ENCODE data around the gene AP4E1.
"Not testable (repeated sequence)": the region's sequence is repeated elsewhere in the genome, so short reads cannot be mapped to it uniquely, and the experiment has no call there.

Gene AP4E1

GRCh38 chr15:50906954-50907600 is 1.4 kb upstream of the AP4E1 start:
- TF ChIP-seq CTCF (IDR thresholded peaks at IDR 0.05): no peak
- no peak overlapping the region for H3K27ac ChIP-seq
- H3K36me3 ChIP-seq: no peaks in the 10 kb centered on the region
- peaks cover 39 to 44% of the 10 kb centered on the region in 2 experiments for H3K4me1 ChIP-seq (ENCODE audit: control insufficient read depth in 1 of 2, insufficient read depth in 1 of 2, low read depth in 1 of 2, low read length in 1 of 2)
- H3K9me3 ChIP-seq: no peaks in the 10 kb centered on the region
- H3K27me3 ChIP-seq: no peaks in the 10 kb centered on the region
- H3K4me3 ChIP-seq (ENCODE audit: low read depth in 1 of 2, low read length in 1 of 2): peak overlapping the region; percentile 87 to 88

- peaks cover 40 to 44% of the 10 kb centered on the region in 2 experiments for H3K4me1 ChIP-seq (ENCODE audit: control insufficient read depth in 1 of 2, insufficient read depth in 1 of 2, low read depth in 1 of 2, low read length in 1 of 2)
- H3K9me3 ChIP-seq: no peaks in the 10 kb centered on the region
- peak overlapping the region; percentile 87 to 88 for H3K4me3 ChIP-seq (ENCODE audit: low read depth in 1 of 2, low read length in 1 of 2)
- no peak for TF ChIP-seq CTCF (IDR thresholded peaks at IDR 0.05)
- peak overlapping the region; percentile 72 for H3K27ac ChIP-seq
- peaks cover 2% of the 10 kb centered on the region for H3K36me3 ChIP-seq
- no peaks in the 10 kb centered on the region for H3K27me3 ChIP-seq
Observed at GRCh38 chr15:50907601-50908208, 778 bp upstream of the AP4E1 start.

GRCh38 chr15:50909010-50909317 is 481 bp downstream of the AP4E1 start:
- H3K4me1 ChIP-seq (ENCODE audit: control insufficient read depth in 1 of 2, insufficient read depth in 1 of 2, low read depth in 1 of 2, low read length in 1 of 2): peaks cover 40 to 44% of the 10 kb centered on the region in 2 experiments
- H3K27me3 ChIP-seq: no peaks in the 10 kb centered on the region
- no peaks in the 10 kb centered on the region for H3K9me3 ChIP-seq
- H3K4me3 ChIP-seq (ENCODE audit: low read depth in 1 of 2, low read length in 1 of 2): peak overlapping the region; percentile 87 to 88
- peak overlapping the region; percentile 72 for H3K27ac ChIP-seq
- no peak for TF ChIP-seq CTCF (IDR thresholded peaks at IDR 0.05)
- peaks cover 9% of the 10 kb centered on the region for H3K36me3 ChIP-seq

GRCh38 chr15:50910426-50910795 is 1.9 kb downstream of the AP4E1 start:
- not testable (repeated sequence) for H3K27me3 ChIP-seq; H3K27ac ChIP-seq; H3K4me3 ChIP-seq (ENCODE audit: low read depth in 1 of 2, low read length in 1 of 2); H3K9me3 ChIP-seq
- Histone ChIP-seq H3K4me1 (ENCODE audit: control insufficient read depth in 1 of 2, insufficient read depth in 1 of 2, low read depth in 1 of 2, low read length in 1 of 2) (peaks cover 40 to 44% of the 10 kb centered on the region in 2 experiments), H3K36me3 (peaks cover 16% of the 10 kb centered on the region)

GRCh38 chr15:50911001-50911400 is 2.5 kb downstream of the AP4E1 start:
- H3K27ac ChIP-seq: no peak overlapping the region
- no peaks in the 10 kb centered on the region for H3K9me3 ChIP-seq
- no peaks in the 10 kb centered on the region for H3K27me3 ChIP-seq
- no peak overlapping the region for H3K4me3 ChIP-seq (ENCODE audit: low read depth in 1 of 2, low read length in 1 of 2)
- peaks cover 40 to 44% of the 10 kb centered on the region in 2 experiments for H3K4me1 ChIP-seq (ENCODE audit: control insufficient read depth in 1 of 2, insufficient read depth in 1 of 2, low read depth in 1 of 2, low read length in 1 of 2)
- H3K36me3 ChIP-seq: peaks cover 22% of the 10 kb centered on the region
- TF ChIP-seq CTCF (IDR thresholded peaks at IDR 0.05): no peak

- peak overlapping the region in 1 of 2 experiments; percentile 6 for H3K4me3 ChIP-seq (ENCODE audit: low read depth in 1 of 2, low read length in 1 of 2)
- H3K9me3 ChIP-seq: no peaks in the 10 kb centered on the region
- H3K36me3 ChIP-seq: peaks cover 28% of the 10 kb centered on the region
- peak overlapping the region; percentile 66 for H3K27ac ChIP-seq
- no peaks in the 10 kb centered on the region for H3K27me3 ChIP-seq
- peaks cover 40 to 44% of the 10 kb centered on the region in 2 experiments for H3K4me1 ChIP-seq (ENCODE audit: control insufficient read depth in 1 of 2, insufficient read depth in 1 of 2, low read depth in 1 of 2, low read length in 1 of 2)
- no peak for TF ChIP-seq CTCF (IDR thresholded peaks at IDR 0.05)
Observed at GRCh38 chr15:50911621-50912020, 3.1 kb downstream of the AP4E1 start.
